ENCODE results near the gene CYP4Z1.
"Not testable (repeated sequence)": the region's sequence is repeated elsewhere in the genome, so short reads cannot be mapped to it uniquely, and the experiment has no call there.

The CYP4Z1 gene

GRCh38 chr1:47069080-47069479 is 2.0 kb downstream of the CYP4Z1 start:
- not testable (repeated sequence) for H3K27me3 ChIP-seq (ENCODE audit: control insufficient read depth, insufficient read depth, low read length); H3K4me1 ChIP-seq (ENCODE audit: control insufficient read depth, insufficient read depth, low read length); H3K36me3 ChIP-seq (ENCODE audit: control insufficient read depth, insufficient read depth, low read length); H3K27ac ChIP-seq (ENCODE audit: low read length); DNase-seq (ENCODE audit: low read depth, low spot score); H3K4me3 ChIP-seq (ENCODE audit: low read length); H3K9me3 ChIP-seq (ENCODE audit: control insufficient read depth, insufficient read depth, low read length)
- no CpG with 5 or more reads among the region's 4 CpGs for WGBS (ENCODE audit: insufficient coverage, insufficient read length)

- not testable (repeated sequence) for H3K27me3 ChIP-seq (ENCODE audit: control insufficient read depth, insufficient read depth, low read length); H3K4me3 ChIP-seq (ENCODE audit: low read length); H3K4me1 ChIP-seq (ENCODE audit: control insufficient read depth, insufficient read depth, low read length); H3K27ac ChIP-seq (ENCODE audit: low read length); DNase-seq (ENCODE audit: low read depth, low spot score); H3K36me3 ChIP-seq (ENCODE audit: control insufficient read depth, insufficient read depth, low read length); H3K9me3 ChIP-seq (ENCODE audit: control insufficient read depth, insufficient read depth, low read length)
Observed at GRCh38 chr1:47069509-47069908, 2.5 kb downstream of the CYP4Z1 start.

- H3K4me3 ChIP-seq (ENCODE audit: low read length); H3K36me3 ChIP-seq (ENCODE audit: control insufficient read depth, insufficient read depth, low read length); H3K9me3 ChIP-seq (ENCODE audit: control insufficient read depth, insufficient read depth, low read length); H3K4me1 ChIP-seq (ENCODE audit: control insufficient read depth, insufficient read depth, low read length); DNase-seq (ENCODE audit: low read depth, low spot score); H3K27me3 ChIP-seq (ENCODE audit: control insufficient read depth, insufficient read depth, low read length); H3K27ac ChIP-seq (ENCODE audit: low read length): not testable (repeated sequence)
- no CpG with 5 or more reads among the region's 3 CpGs for WGBS (ENCODE audit: insufficient coverage, insufficient read length)
Observed at GRCh38 chr1:47089356-47089755, 22.3 kb downstream of the CYP4Z1 start.

- H3K4me3 ChIP-seq (ENCODE audit: low read length); H3K36me3 ChIP-seq (ENCODE audit: control insufficient read depth, insufficient read depth, low read length); H3K27ac ChIP-seq (ENCODE audit: low read length); DNase-seq (ENCODE audit: low read depth, low spot score); H3K27me3 ChIP-seq (ENCODE audit: control insufficient read depth, insufficient read depth, low read length); H3K4me1 ChIP-seq (ENCODE audit: control insufficient read depth, insufficient read depth, low read length); H3K9me3 ChIP-seq (ENCODE audit: control insufficient read depth, insufficient read depth, low read length): not testable (repeated sequence)
- WGBS (ENCODE audit: insufficient coverage, insufficient read length), result no CpG with 5 or more reads among the region's 3 CpGs
Observed at GRCh38 chr1:47091476-47091875, 24.4 kb downstream of the CYP4Z1 start.

GRCh38 chr1:47104816-47105215 is 37.8 kb downstream of the CYP4Z1 start:
- H3K9me3 ChIP-seq (ENCODE audit: control insufficient read depth, insufficient read depth, low read length), result no peaks in the 10 kb centered on the region
- no peaks in the 10 kb centered on the region for H3K27me3 ChIP-seq (ENCODE audit: control insufficient read depth, insufficient read depth, low read length)
- H3K36me3 ChIP-seq (ENCODE audit: control insufficient read depth, insufficient read depth, low read length), result no peaks in the 10 kb centered on the region
- H3K4me1 ChIP-seq (ENCODE audit: control insufficient read depth, insufficient read depth, low read length), result no peaks in the 10 kb centered on the region; the same call in 1 of the 2 replicates
- no peak for DNase-seq (ENCODE audit: low read depth, low spot score)
- WGBS (ENCODE audit: insufficient coverage, insufficient read length), result no CpG with 5 or more reads among the region's 3 CpGs
- H3K27ac ChIP-seq (ENCODE audit: low read length), result no peak overlapping the region
- no peak overlapping the region for H3K4me3 ChIP-seq (ENCODE audit: low read length)

GRCh38 chr1:47106792-47107191 is 39.8 kb downstream of the CYP4Z1 start:
- no peaks in the 10 kb centered on the region; the same call in 1 of the 2 replicates for H3K4me1 ChIP-seq (ENCODE audit: control insufficient read depth, insufficient read depth, low read length)
- no peaks in the 10 kb centered on the region for H3K9me3 ChIP-seq (ENCODE audit: control insufficient read depth, insufficient read depth, low read length)
- H3K27me3 ChIP-seq (ENCODE audit: control insufficient read depth, insufficient read depth, low read length), result no peaks in the 10 kb centered on the region
- no CpG with 5 or more reads among the region's 3 CpGs for WGBS (ENCODE audit: insufficient coverage, insufficient read length)
- no peaks in the 10 kb centered on the region for H3K36me3 ChIP-seq (ENCODE audit: control insufficient read depth, insufficient read depth, low read length)
- no peak overlapping the region for H3K27ac ChIP-seq (ENCODE audit: low read length)
- no peak for DNase-seq (ENCODE audit: low read depth, low spot score)
- H3K4me3 ChIP-seq (ENCODE audit: low read length), result no peak overlapping the region

GRCh38 chr1:47107851-47108574 is 41.0 kb downstream of the CYP4Z1 start:
- H3K4me1 ChIP-seq (ENCODE audit: control insufficient read depth, insufficient read depth, low read length); H3K9me3 ChIP-seq (ENCODE audit: control insufficient read depth, insufficient read depth, low read length); H3K27ac ChIP-seq (ENCODE audit: low read length); H3K27me3 ChIP-seq (ENCODE audit: control insufficient read depth, insufficient read depth, low read length); H3K4me3 ChIP-seq (ENCODE audit: low read length); H3K36me3 ChIP-seq (ENCODE audit: control insufficient read depth, insufficient read depth, low read length); DNase-seq (ENCODE audit: low read depth, low spot score): not testable (repeated sequence)
- WGBS (ENCODE audit: insufficient coverage, insufficient read length), result no CpG with 5 or more reads among the region's 10 CpGs

GRCh38 chr1:47109482-47109881 is 42.5 kb downstream of the CYP4Z1 start:
- DNase-seq (ENCODE audit: low read depth, low spot score); H3K4me3 ChIP-seq (ENCODE audit: low read length); H3K9me3 ChIP-seq (ENCODE audit: control insufficient read depth, insufficient read depth, low read length); H3K27ac ChIP-seq (ENCODE audit: low read length); H3K4me1 ChIP-seq (ENCODE audit: control insufficient read depth, insufficient read depth, low read length); H3K27me3 ChIP-seq (ENCODE audit: control insufficient read depth, insufficient read depth, low read length); H3K36me3 ChIP-seq (ENCODE audit: control insufficient read depth, insufficient read depth, low read length): not testable (repeated sequence)

GRCh38 chr1:47113178-47113577 is 46.1 kb downstream of the CYP4Z1 start:
- Histone ChIP-seq H3K27ac (ENCODE audit: low read length) (no peak overlapping the region), H3K9me3 (ENCODE audit: control insufficient read depth, insufficient read depth, low read length) (no peaks in the 10 kb centered on the region), H3K27me3 (ENCODE audit: control insufficient read depth, insufficient read depth, low read length) (no peaks in the 10 kb centered on the region), H3K4me1 (ENCODE audit: control insufficient read depth, insufficient read depth, low read length) (no peaks in the 10 kb centered on the region), H3K36me3 (ENCODE audit: control insufficient read depth, insufficient read depth, low read length) (no peaks in the 10 kb centered on the region), H3K4me3 (ENCODE audit: low read length) (no peak overlapping the region)
- DNase-seq (ENCODE audit: low read depth, low spot score), result no peak
- WGBS (ENCODE audit: insufficient coverage, insufficient read length), result no CpG with 5 or more reads among the region's 4 CpGs

GRCh38 chr1:47121039-47121438 is 54.0 kb downstream of the CYP4Z1 start:
- not testable (repeated sequence) for H3K27ac ChIP-seq (ENCODE audit: low read length); H3K27me3 ChIP-seq (ENCODE audit: control insufficient read depth, insufficient read depth, low read length); H3K4me3 ChIP-seq (ENCODE audit: low read length); H3K9me3 ChIP-seq (ENCODE audit: control insufficient read depth, insufficient read depth, low read length); H3K36me3 ChIP-seq (ENCODE audit: control insufficient read depth, insufficient read depth, low read length); DNase-seq (ENCODE audit: low read depth, low spot score); H3K4me1 ChIP-seq (ENCODE audit: control insufficient read depth, insufficient read depth, low read length)
- WGBS (ENCODE audit: insufficient coverage, insufficient read length), result no CpG with 5 or more reads among the region's 1 CpG

- H3K27ac ChIP-seq (ENCODE audit: low read length); H3K36me3 ChIP-seq (ENCODE audit: control insufficient read depth, insufficient read depth, low read length); H3K4me3 ChIP-seq (ENCODE audit: low read length); H3K27me3 ChIP-seq (ENCODE audit: control insufficient read depth, insufficient read depth, low read length); H3K4me1 ChIP-seq (ENCODE audit: control insufficient read depth, insufficient read depth, low read length); H3K9me3 ChIP-seq (ENCODE audit: control insufficient read depth, insufficient read depth, low read length); DNase-seq (ENCODE audit: low read depth, low spot score): not testable (repeated sequence)
Observed at GRCh38 chr1:47124834-47125233, 57.8 kb downstream of the CYP4Z1 start.

All from iPS DF 6.9 (cell line).